HepG2 (cell line): Measurements from ENCODE around the gene KCNK7. TPM values are rescaled to one million over a fixed set of nuclear protein-coding genes. Genes with fewer than 3 reads are reported as not detected.

Experiments
- AGO1 ChIP-seq: fragments of 200-400 bp; formaldehyde crosslinking; IDR thresholded peaks from 2 replicates; pipeline ENCODE4 v1.6.1; 2017; ENCODE audit warnings: mild to moderate bottlenecking, low read depth, low read length, moderate library complexity; ENCODE audit not compliant: poor library complexity, severe bottlenecking
- AKNA ChIP-seq: sonication (generic); formaldehyde crosslinking; IDR thresholded peaks from 2 replicates; pipeline ENCODE4 v1.4.0; 2020; ENCODE audit warnings: missing genetic modification reagents, borderline replicate concordance
- CHCHD3 ChIP-seq: sonication (generic); formaldehyde crosslinking; IDR thresholded peaks from 2 replicates; pipeline ENCODE4 v1.8.0; 2022; ENCODE audit warnings: mild to moderate bottlenecking, missing genetic modification reagents, moderate library complexity
- FOXC1 ChIP-seq: sonication (generic); formaldehyde crosslinking; IDR thresholded peaks from 2 replicates; pipeline ENCODE4 v1.8.0; 2022; ENCODE audit warnings: mild to moderate bottlenecking, missing genetic modification reagents, borderline replicate concordance
- HNRNPUL1 ChIP-seq: fragments of 200-400 bp; formaldehyde crosslinking; IDR thresholded peaks from 2 replicates; pipeline ENCODE4 v1.6.1; 2017; ENCODE audit warnings: low read depth, mild to moderate bottlenecking, low read length, moderate library complexity
- HOXD1 ChIP-seq: sonication (generic); formaldehyde crosslinking; IDR thresholded peaks from 2 replicates; pipeline ENCODE4 v1.5.0; 2020; ENCODE audit warnings: missing genetic modification reagents
- NCOR1 ChIP-seq: fragments of 200-600 bp; sonication (generic); IDR thresholded peaks from 2 replicates; pipeline ENCODE4 v1.7.0; 2017; ENCODE audit warnings: antibody characterized with exemption, low read length, borderline replicate concordance
- POLR2AphosphoS5 ChIP-seq: IDR thresholded peaks from 2 replicates; pipeline ENCODE4 v1.6.1; 2012; ENCODE audit warnings: low read depth, low read length
- PRMT3 ChIP-seq: sonication (generic); formaldehyde crosslinking; IDR thresholded peaks from 2 replicates; pipeline ENCODE4 v1.8.1; 2022; ENCODE audit warnings: low read depth, mild to moderate bottlenecking, moderate library complexity, missing genetic modification reagents, borderline replicate concordance
- SMC3 ChIP-seq: IDR thresholded peaks from 2 replicates; pipeline ENCODE4 v1.6.1; 2011; ENCODE audit warnings: low read length, improper control_type of control experiment
- U2AF1 ChIP-seq: fragments of 200-400 bp; formaldehyde crosslinking; optimal IDR thresholded peaks from 2 replicates; pipeline ENCODE3; 2017; ENCODE audit warnings: mild to moderate bottlenecking, low read depth, low read length
- ZBTB38 ChIP-seq: sonication (generic); formaldehyde crosslinking; IDR thresholded peaks from 2 replicates; pipeline ENCODE4 v1.5.1; 2020; ENCODE audit warnings: mild to moderate bottlenecking, missing genetic modification reagents
- ZBTB39 ChIP-seq: sonication (generic); formaldehyde crosslinking; IDR thresholded peaks from 2 replicates; pipeline ENCODE4 v1.5.0; 2020; ENCODE audit warnings: missing genetic modification reagents
- ZBTB7A ChIP-seq: sonication (generic); formaldehyde crosslinking; IDR thresholded peaks from 2 replicates; pipeline ENCODE4 v1.8.0; 2022; ENCODE audit warnings: mild to moderate bottlenecking, missing genetic modification reagents
- ZC3H13 ChIP-seq: sonication (generic); formaldehyde crosslinking; IDR thresholded peaks from 2 replicates; pipeline ENCODE4 v1.8.1; 2023; ENCODE audit warnings: mild to moderate bottlenecking, missing genetic modification reagents, moderate library complexity
- ZMYM4 ChIP-seq: sonication (generic); formaldehyde crosslinking; IDR thresholded peaks from 2 replicates; pipeline ENCODE4 v1.8.1; 2023; ENCODE audit warnings: mild to moderate bottlenecking, missing genetic modification reagents
- ZNF205 ChIP-seq: IDR thresholded peaks from 2 replicates; pipeline ENCODE4 v1.6.1; 2018; ENCODE audit warnings: missing biosample characterization, missing genetic modification reagents
- ZNF260 ChIP-seq: sonication (generic); formaldehyde crosslinking; IDR thresholded peaks from 2 replicates; pipeline ENCODE4 v1.4.0; 2020; ENCODE audit warnings: missing genetic modification reagents, low read depth, mild to moderate bottlenecking, borderline replicate concordance
- ZNF431 ChIP-seq: sonication (generic); formaldehyde crosslinking; IDR thresholded peaks from 2 replicates; pipeline ENCODE4 v1.9.0; 2022; ENCODE audit warnings: missing genetic modification reagents, low read depth, mild to moderate bottlenecking, borderline replicate concordance
- ZNF674 ChIP-seq: sonication (generic); formaldehyde crosslinking; IDR thresholded peaks from 2 replicates; pipeline ENCODE4 v1.5.0; 2020; ENCODE audit warnings: low read depth, mild to moderate bottlenecking, missing genetic modification reagents
- polyA plus RNA-seq, 8 experiments: library from polyadenylated mRNA; depleted of rRNA in 3 of 8; stranded (reverse) in 7 of 8; unstranded in 1 of 8; fragments of >200 nt; fragmentation: Illumina TruSeq in 4 of 8; extraction: Trizol in 4 of 8; gene quantifications; 2 replicates each; pipeline versions ENCODE4 v1.2.1 to v1.2.3, GENCODE V29; 2011 to 2016; ENCODE audit warnings: low read depth in 4 of 8, missing spikeins in 1 of 8, mixed read lengths in 1 of 8; ENCODE audit not compliant: insufficient read depth in 1 of 8
- total RNA-seq, 5 experiments: library from RNA; depleted of rRNA; stranded (reverse); fragments of >200 nt; fragmentation: Illumina TruSeq; extraction: Trizol; gene quantifications; 2 replicates each; pipeline ENCODE4 v1.2.3, GENCODE V29; 2016; ENCODE audit warnings: low read depth in 1 of 5
- TF ChIP-seq, protein P1 (sequence below): sonication (generic); IDR thresholded peaks from 2 replicates; pipeline ENCODE4 v1.6.1; 2016; ENCODE audit warnings: low read depth, borderline replicate concordance
- TF ChIP-seq, protein P2 (sequence below): sonication (generic); formaldehyde crosslinking; IDR thresholded peaks from 2 replicates; pipeline ENCODE4 v1.5.0; 2020; ENCODE audit warnings: missing genetic modification reagents, mild to moderate bottlenecking, borderline replicate concordance

Gene KCNK7
- total and polyA plus RNA-seq, 2 of the 13 experiments (the other 11 are each of a cell fraction or from before 2014, with no cell fraction given) = 0.11 TPM; not detected in 1

GRCh38 chr11:65558930-65559509 lies 36.6 kb downstream of the KCNK7 start (continued):
- TF ChIP-seq ZC3H13 (CRISPR knock-in tag) (no peak), ZNF431 (CRISPR knock-in tag) (no peak), CHCHD3 (CRISPR knock-in tag) (no peak), HNRNPUL1 (no peak), AKNA (no peak), SMC3 (no peak), ZNF205 (CRISPR knock-in tag) (no peak), ZBTB39 (CRISPR knock-in tag) (no peak), POLR2AphosphoS5 (no peak), FOXC1 (no peak), NCOR1 (no peak), PRMT3 (CRISPR knock-in tag) (no peak), ZMYM4 (no peak), ZNF674 (CRISPR knock-in tag) (no peak), HOXD1 (CRISPR knock-in tag) (no peak), AGO1 (no peak), U2AF1 (no peak), ZBTB7A (CRISPR knock-in tag) (0 out of 2 replicates have a peak, but pooled peaks have one; percentile 33), ZBTB38 (CRISPR knock-in tag) (no peak), ZNF260 (no peak)
- TF ChIP-seq, protein P1, sequence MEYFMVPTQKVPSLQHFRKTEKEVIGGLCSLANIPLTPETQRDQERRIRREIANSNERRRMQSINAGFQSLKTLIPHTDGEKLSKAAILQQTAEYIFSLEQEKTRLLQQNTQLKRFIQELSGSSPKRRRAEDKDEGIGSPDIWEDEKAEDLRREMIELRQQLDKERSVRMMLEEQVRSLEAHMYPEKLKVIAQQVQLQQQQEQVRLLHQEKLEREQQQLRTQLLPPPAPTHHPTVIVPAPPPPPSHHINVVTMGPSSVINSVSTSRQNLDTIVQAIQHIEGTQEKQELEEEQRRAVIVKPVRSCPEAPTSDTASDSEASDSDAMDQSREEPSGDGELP = no peak
- TF ChIP-seq, protein P2, sequence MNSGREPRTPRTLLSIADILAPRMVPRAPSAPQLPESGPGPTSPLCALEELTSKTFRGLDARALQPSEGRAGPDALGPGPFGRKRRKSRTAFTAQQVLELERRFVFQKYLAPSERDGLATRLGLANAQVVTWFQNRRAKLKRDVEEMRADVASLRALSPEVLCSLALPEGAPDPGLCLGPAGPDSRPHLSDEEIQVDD (CRISPR knock-in tag) = no peak
